Liver (tissue), 9 donors: ENCODE measurements around the gene KHNYN. TPM values are rescaled to one million over a fixed set of nuclear protein-coding genes. Genes with fewer than 3 reads are reported as not detected.

Source experiments
- DNase-seq: peaks from one replicate; pipeline ENCODE4 v3.0.0-alpha.2; 2017; ENCODE audit warnings: low spot score
- H3K27ac ChIP-seq, 2 donors: one replicate each; pipeline ENCODE4 v1.7.0; 2013; ENCODE audit warnings: inconsistent platforms in 2 of 2, low read length in 2 of 2, control low read depth in 1 of 2, low read depth in 1 of 2, mild to moderate bottlenecking in 1 of 2
- H3K27me3 ChIP-seq, 4 donors: one replicate each; pipeline versions ENCODE4 v1.6.1 to v1.7.0; 2013; ENCODE audit warnings: low read length in 3 of 4, inconsistent platforms in 1 of 4, mild to moderate bottlenecking in 1 of 4, moderate library complexity in 1 of 4; ENCODE audit not compliant: control insufficient read depth in 4 of 4, insufficient read depth in 4 of 4
- H3K36me3 ChIP-seq, 4 donors: one replicate each; pipeline versions ENCODE4 v1.6.1 to v1.7.0; 2013; ENCODE audit warnings: low read length in 3 of 4, mild to moderate bottlenecking in 3 of 4, low read depth in 1 of 4, moderate library complexity in 1 of 4; ENCODE audit not compliant: control insufficient read depth in 4 of 4, insufficient read depth in 3 of 4
- H3K4me1 ChIP-seq, 4 donors: one replicate each; pipeline versions ENCODE4 v1.6.1 to v1.7.0; 2013; ENCODE audit warnings: low read length in 3 of 4, mild to moderate bottlenecking in 3 of 4, moderate library complexity in 1 of 4; ENCODE audit not compliant: control insufficient read depth in 4 of 4, insufficient read depth in 4 of 4
- H3K4me3 ChIP-seq, 3 donors: one replicate each; pipeline versions ENCODE4 v1.6.1 to v1.7.0; 2013; ENCODE audit warnings: low read length in 3 of 3, control low read depth in 1 of 3, low read depth in 1 of 3, mild to moderate bottlenecking in 1 of 3
- H3K9ac ChIP-seq, 2 donors: one replicate each; pipeline ENCODE4 v1.7.0; 2013; ENCODE audit warnings: low read length in 2 of 2, mild to moderate bottlenecking in 2 of 2, moderate library complexity in 2 of 2, control low read depth in 1 of 2, low read depth in 1 of 2
- H3K9me3 ChIP-seq, 4 donors: one replicate each; pipeline versions ENCODE4 v1.6.1 to v1.7.0; 2013; ENCODE audit warnings: low read length in 3 of 4; ENCODE audit not compliant: control insufficient read depth in 4 of 4
- ATF3 ChIP-seq: IDR thresholded peaks from 2 replicates; pipeline ENCODE4 v1.6.1; 2016; ENCODE audit warnings: antibody characterized with exemption
- EGR1 ChIP-seq, 2 donors: IDR thresholded peaks; 2 replicates each; pipeline ENCODE4 v1.6.1; 2016 to 2018; ENCODE audit warnings: antibody characterized with exemption in 2 of 2, low read depth in 2 of 2
- FOXA1 ChIP-seq: IDR thresholded peaks from 2 replicates; pipeline ENCODE4 v1.6.1; 2016; ENCODE audit warnings: antibody characterized with exemption
- FOXA2 ChIP-seq: IDR thresholded peaks from 2 replicates; pipeline ENCODE4 v1.6.1; 2016; ENCODE audit warnings: antibody characterized with exemption
- GABPA ChIP-seq, 2 donors: IDR thresholded peaks in 1 of 2; conservative IDR thresholded peaks in 1 of 2; 2 replicates each; pipeline ENCODE4 v1.6.1; 2016; ENCODE audit warnings: antibody characterized with exemption in 2 of 2, mild to moderate bottlenecking in 1 of 2, moderate library complexity in 1 of 2
- HNF4A ChIP-seq, 2 donors: conservative IDR thresholded peaks; 2 replicates each; pipeline ENCODE4 v1.6.1; 2016; ENCODE audit warnings: antibody characterized with exemption in 2 of 2, mild to moderate bottlenecking in 2 of 2
- HNF4G ChIP-seq: IDR thresholded peaks from 2 replicates; pipeline ENCODE4 v1.6.1; 2016; ENCODE audit warnings: antibody characterized with exemption
- JUND ChIP-seq, 2 donors: IDR thresholded peaks; 2 replicates each; pipeline ENCODE4 v1.6.1; 2016; ENCODE audit warnings: antibody characterized with exemption in 2 of 2
- MAX ChIP-seq: IDR thresholded peaks from 2 replicates; pipeline ENCODE4 v1.6.1; 2016; ENCODE audit warnings: antibody characterized with exemption
- NR2F2 ChIP-seq: IDR thresholded peaks from 2 replicates; pipeline ENCODE4 v1.6.1; 2016; ENCODE audit warnings: antibody characterized with exemption
- RAD21 ChIP-seq, 2 donors: IDR thresholded peaks; 2 replicates each; pipeline ENCODE4 v1.6.1; 2016; ENCODE audit warnings: antibody characterized with exemption in 2 of 2, mild to moderate bottlenecking in 2 of 2
- REST ChIP-seq: IDR thresholded peaks from 2 replicates; pipeline ENCODE4 v1.6.1; 2016; ENCODE audit warnings: antibody characterized with exemption, mild to moderate bottlenecking
- RXRA ChIP-seq, 2 donors: IDR thresholded peaks; 2 replicates each; pipeline ENCODE4 v1.6.1; 2017 to 2018; ENCODE audit warnings: antibody characterized with exemption in 2 of 2, mild to moderate bottlenecking in 1 of 2
- SP1 ChIP-seq: IDR thresholded peaks from 2 replicates; pipeline ENCODE4 v1.6.1; 2018; ENCODE audit warnings: antibody characterized with exemption, mild to moderate bottlenecking
- TAF1 ChIP-seq: conservative IDR thresholded peaks from 2 replicates; pipeline ENCODE4 v1.6.1; 2016; ENCODE audit warnings: antibody characterized with exemption, mild to moderate bottlenecking
- YY1 ChIP-seq: IDR thresholded peaks from 2 replicates; pipeline ENCODE4 v1.6.1; 2016; ENCODE audit warnings: antibody characterized with exemption, mild to moderate bottlenecking
- WGBS: extraction: QIAGEN DNeasy Blood & Tissue Kit; methylation state at CpG from one replicate; pipeline ENCODE4 v1.1.7; 2013; 5-methylcytosine and 5-hydroxymethylcytosine counted together
- polyA plus RNA-seq, 2 donors: library from polyadenylated mRNA; stranded (reverse) in 1 of 2; unstranded in 1 of 2; fragments of 200-250 nt in 1 of 2; fragments of >200 nt in 1 of 2; fragmentation: Nextera tagmentation in 1 of 2; extraction: Ambion mirVana in 1 of 2; gene quantifications; one replicate each; pipeline versions ENCODE4 v1.2.1 to v1.2.3, GENCODE V29; 2013 to 2015
- total RNA-seq, 2 donors: library from RNA; depleted of rRNA; stranded (reverse); fragments of >200 nt; gene quantifications; one replicate each; pipeline ENCODE4 v1.2.3, GENCODE V29; 2014
- TF ChIP-seq, protein P1 (sequence below): IDR thresholded peaks from 2 replicates; pipeline ENCODE4 v1.6.1; 2016; ENCODE audit warnings: antibody characterized with exemption
- TF ChIP-seq, protein P2 (sequence below): fragments of 150-350 bp; IDR thresholded peaks from 2 replicates; pipeline ENCODE4 v1.5.1; 2017; ENCODE audit warnings: improper control_type of control experiment, low read depth, low read length; ENCODE audit not compliant: missing input control
- donor health status: healthy.
- donor health status: healthy.
- donor health status: healthy.
- donor health status: healthy.
- donor health status: healthy.

Gene KHNYN
- total and polyA plus RNA-seq, 4 donors, result 3.0 to 40.3 (median 24.6) TPM

DNA sequence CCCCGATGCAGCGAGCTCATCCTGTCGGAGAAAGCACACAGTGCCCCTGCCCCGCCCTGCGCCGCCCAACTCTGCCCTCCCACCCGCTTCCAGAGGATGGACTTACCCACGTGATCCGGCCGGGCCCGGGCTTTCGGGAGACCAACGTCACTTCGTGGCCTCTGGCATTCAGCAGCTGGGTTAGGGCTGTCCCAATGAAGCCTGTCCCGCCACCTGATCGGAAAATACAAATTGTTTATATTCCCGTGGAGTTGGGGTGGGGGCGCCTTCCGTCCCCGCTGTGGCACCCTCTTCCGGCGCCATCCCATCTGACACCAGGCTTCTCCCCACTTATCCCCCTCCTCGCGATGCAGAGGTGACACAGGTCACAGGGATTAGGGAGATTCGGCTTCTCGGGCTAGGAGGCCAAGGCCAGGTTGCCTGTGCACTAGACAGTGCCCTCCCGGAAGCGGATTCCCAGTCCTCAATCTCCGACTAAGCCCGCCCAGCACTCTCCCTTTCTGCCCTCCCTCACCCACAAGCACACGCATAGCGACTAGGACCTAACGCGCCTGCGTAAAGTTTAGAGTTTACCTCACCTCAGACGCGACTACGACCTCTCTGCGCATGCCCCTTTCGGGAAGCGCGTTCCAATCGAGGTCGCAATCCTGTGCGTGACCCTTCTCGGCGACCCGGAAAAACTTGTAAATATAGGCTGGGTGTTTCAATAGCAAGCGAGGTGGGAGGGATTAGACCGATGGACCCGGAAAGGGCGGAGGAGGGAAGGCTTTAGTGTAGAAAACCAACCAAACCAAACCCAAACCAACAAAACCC lies 12.7 kb downstream of the KHNYN start, which contains the start of gene SDR39U1:
TSS of gene SDR39U1 (minus strand) at position 537 of the 813 bp plus-strand sequence. CDS start at position 530, 7 bp downstream.
- DNase-seq, result peak; percentile 91
- Histone ChIP-seq H3K4me1 (peaks cover 5 to 42% (median 26%) of the 10 kb centered on the region in 4 donors), H3K9me3 (no peaks in the 10 kb centered on the region), H3K27ac (peak within 1 kb of the TSS; percentile 98 to 100), H3K27me3 (no peaks in the 10 kb centered on the region), H3K4me3 (peak within 1 kb of the TSS; percentile 66 to 85 (median 80)), H3K36me3 (peaks cover 4 to 28% (median 22%) of the 10 kb centered on the region in 4 donors), H3K9ac (peak within 1 kb of the TSS; percentile 89 to 97)
- peak in 1 of 2 donors; percentile 62 for TF ChIP-seq EGR1 (IDR thresholded peaks at IDR 0.05; ENCODE audit: low read depth in 2 of 2)
- peak; percentile 90 to 94 for TF ChIP-seq GABPA (IDR thresholded peaks at IDR 0.05 in 1 of 2, conservative IDR thresholded peaks at IDR 0.05 in 1 of 2)
- TF ChIP-seq RAD21 (IDR thresholded peaks at IDR 0.05), result peak; percentile 13 to 42
- peak; percentile 86 for TF ChIP-seq FOXA2
- peak; percentile 75 to 82 for TF ChIP-seq HNF4A (conservative IDR thresholded peaks at IDR 0.05)
- peak; percentile 76 for TF ChIP-seq YY1
- peak; percentile 62 for TF ChIP-seq HNF4G
- TF ChIP-seq TAF1, result peak; percentile 93
- TF ChIP-seq JUND (IDR thresholded peaks at IDR 0.05), result peak in 1 of 2 donors; percentile 54
- TF ChIP-seq NR2F2, result peak; percentile 98
- TF ChIP-seq ATF3, result peak; percentile 73
- TF ChIP-seq, protein P1, sequence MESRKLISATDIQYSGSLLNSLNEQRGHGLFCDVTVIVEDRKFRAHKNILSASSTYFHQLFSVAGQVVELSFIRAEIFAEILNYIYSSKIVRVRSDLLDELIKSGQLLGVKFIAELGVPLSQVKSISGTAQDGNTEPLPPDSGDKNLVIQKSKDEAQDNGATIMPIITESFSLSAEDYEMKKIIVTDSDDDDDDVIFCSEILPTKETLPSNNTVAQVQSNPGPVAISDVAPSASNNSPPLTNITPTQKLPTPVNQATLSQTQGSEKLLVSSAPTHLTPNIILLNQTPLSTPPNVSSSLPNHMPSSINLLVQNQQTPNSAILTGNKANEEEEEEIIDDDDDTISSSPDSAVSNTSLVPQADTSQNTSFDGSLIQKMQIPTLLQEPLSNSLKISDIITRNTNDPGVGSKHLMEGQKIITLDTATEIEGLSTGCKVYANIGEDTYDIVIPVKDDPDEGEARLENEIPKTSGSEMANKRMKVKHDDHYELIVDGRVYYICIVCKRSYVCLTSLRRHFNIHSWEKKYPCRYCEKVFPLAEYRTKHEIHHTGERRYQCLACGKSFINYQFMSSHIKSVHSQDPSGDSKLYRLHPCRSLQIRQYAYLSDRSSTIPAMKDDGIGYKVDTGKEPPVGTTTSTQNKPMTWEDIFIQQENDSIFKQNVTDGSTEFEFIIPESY, result peak; percentile 83
- TF ChIP-seq FOXA1, result peak; percentile 51
- TF ChIP-seq SP1, result peak; percentile 94
- TF ChIP-seq, protein P2, sequence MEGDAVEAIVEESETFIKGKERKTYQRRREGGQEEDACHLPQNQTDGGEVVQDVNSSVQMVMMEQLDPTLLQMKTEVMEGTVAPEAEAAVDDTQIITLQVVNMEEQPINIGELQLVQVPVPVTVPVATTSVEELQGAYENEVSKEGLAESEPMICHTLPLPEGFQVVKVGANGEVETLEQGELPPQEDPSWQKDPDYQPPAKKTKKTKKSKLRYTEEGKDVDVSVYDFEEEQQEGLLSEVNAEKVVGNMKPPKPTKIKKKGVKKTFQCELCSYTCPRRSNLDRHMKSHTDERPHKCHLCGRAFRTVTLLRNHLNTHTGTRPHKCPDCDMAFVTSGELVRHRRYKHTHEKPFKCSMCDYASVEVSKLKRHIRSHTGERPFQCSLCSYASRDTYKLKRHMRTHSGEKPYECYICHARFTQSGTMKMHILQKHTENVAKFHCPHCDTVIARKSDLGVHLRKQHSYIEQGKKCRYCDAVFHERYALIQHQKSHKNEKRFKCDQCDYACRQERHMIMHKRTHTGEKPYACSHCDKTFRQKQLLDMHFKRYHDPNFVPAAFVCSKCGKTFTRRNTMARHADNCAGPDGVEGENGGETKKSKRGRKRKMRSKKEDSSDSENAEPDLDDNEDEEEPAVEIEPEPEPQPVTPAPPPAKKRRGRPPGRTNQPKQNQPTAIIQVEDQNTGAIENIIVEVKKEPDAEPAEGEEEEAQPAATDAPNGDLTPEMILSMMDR, result no peak
- peak; percentile 63 for TF ChIP-seq MAX
- peak; percentile 86 for TF ChIP-seq REST
- peak; percentile 91 to 98 for TF ChIP-seq RXRA (IDR thresholded peaks at IDR 0.05)
- under 1% methylated on average over 52 of the region's 52 CpGs for WGBS
